SU-DHL-6 (cell line): Measurements from ENCODE around the gene NUDT3.

Source experiments
- H2AFZ ChIP-seq: fragments of 200-600 bp; sonication (generic); 2 replicates; pipeline ENCODE4 v1.6.1; 2014; ENCODE audit warnings: low read depth, mild to moderate bottlenecking, moderate library complexity, mixed read lengths, antibody characterized with exemption, low read length; ENCODE audit not compliant: severe bottlenecking
- H3F3A ChIP-seq: fragments of 200-600 bp; shearing (Covaris generic); 2 replicates; pipeline ENCODE4 v1.6.0; 2016; ENCODE audit warnings: antibody characterized with exemption, mild to moderate bottlenecking; ENCODE audit not compliant: insufficient read depth
- H3K27ac ChIP-seq: fragments of 200-600 bp; sonication (generic); 2 replicates; pipeline ENCODE4 v1.5.1; 2016; ENCODE audit warnings: low read depth, mild to moderate bottlenecking, low read length, moderate library complexity, mixed read lengths
- H3K27me3 ChIP-seq: fragments of 200-600 bp; sonication (generic), shearing (Covaris generic); 2 replicates; pipeline ENCODE4 v1.6.0; 2014; ENCODE audit warnings: mild to moderate bottlenecking, low read length
- H3K36me3 ChIP-seq: fragments of 200-600 bp; sonication (generic); 2 replicates; pipeline ENCODE4 v1.6.1; 2014; ENCODE audit warnings: mild to moderate bottlenecking, low read length, mixed read lengths
- H3K4me2 ChIP-seq: fragments of 300-600, 200-600 bp; shearing (Covaris generic), sonication (generic); 2 replicates; pipeline ENCODE4 v1.6.0; 2014; ENCODE audit warnings: low read length, low read depth, mild to moderate bottlenecking; ENCODE audit not compliant: poor library complexity, severe bottlenecking
- H3K4me3 ChIP-seq: fragments of 200-600 bp; sonication (generic); 2 replicates; pipeline ENCODE4 v1.5.1; 2014; ENCODE audit warnings: antibody characterized with exemption, low read length, mild to moderate bottlenecking, mixed read lengths; ENCODE audit not compliant: insufficient read depth, poor library complexity, severe bottlenecking
- H3K79me2 ChIP-seq: fragments of 200-600 bp; sonication (generic); 2 replicates; pipeline ENCODE4 v1.6.1; 2014; ENCODE audit warnings: mild to moderate bottlenecking, low read length, moderate library complexity; ENCODE audit not compliant: insufficient read depth
- H3K9ac ChIP-seq: fragments of 200-600 bp; sonication (generic); 2 replicates; pipeline ENCODE4 v1.7.0; 2014; ENCODE audit warnings: mild to moderate bottlenecking, low read length
- H3K9me2 ChIP-seq: fragments of 200-600 bp; sonication (generic); replicated peaks from 2 replicates; pipeline ENCODE4 v1.6.1; 2014; ENCODE audit warnings: low read length; ENCODE audit not compliant: insufficient read depth
- H3K9me3 ChIP-seq: fragments of 200-600 bp; sonication (generic); 2 replicates; pipeline ENCODE4 v1.6.1; 2014; ENCODE audit warnings: low read length, mixed read lengths; ENCODE audit not compliant: insufficient read depth
- H4K20me1 ChIP-seq: fragments of 200-600 bp; sonication (generic); 2 replicates; pipeline ENCODE4 v1.6.1; 2014; ENCODE audit warnings: low read depth, mild to moderate bottlenecking, antibody characterized with exemption, low read length, moderate library complexity, mixed read lengths
- CTCF ChIP-seq: fragments of 200-600 bp; sonication (generic); IDR thresholded peaks from one replicate; pipeline ENCODE4 v1.5.1; 2017; ENCODE audit warnings: antibody characterized with exemption, mild to moderate bottlenecking, low read length, moderate library complexity; ENCODE audit not compliant: insufficient read depth, poor library complexity, severe bottlenecking
- EZH2phosphoT487 ChIP-seq: fragments of 200-600 bp; sonication (generic), shearing (Covaris generic); conservative IDR thresholded peaks from 2 replicates; pipeline ENCODE4 v1.6.1; 2018; ENCODE audit warnings: mild to moderate bottlenecking, antibody characterized with exemption, low read length, moderate library complexity, mixed read lengths

The NUDT3 gene

GRCh38 chr6:34317882-34318498 is 74.5 kb downstream of the NUDT3 start:
- no peaks in the 10 kb centered on the region for H3K9me3 ChIP-seq
- H3K27me3 ChIP-seq = no peaks in the 10 kb centered on the region
- H3K9me2 ChIP-seq = no peaks in the 10 kb centered on the region
- H3K4me3 ChIP-seq = no peak overlapping the region
- no peak for TF ChIP-seq EZH2phosphoT487
- TF ChIP-seq CTCF = no peak
- H3K79me2 ChIP-seq = peaks cover 59% of the 10 kb centered on the region
- no peak overlapping the region for H2AFZ ChIP-seq
- peak overlapping the region; percentile 11 for H3K4me2 ChIP-seq
- peaks cover 10% of the 10 kb centered on the region; the same call in 1 of the 2 replicates for H3F3A ChIP-seq
- H3K27ac ChIP-seq = no peak overlapping the region; the same call in 1 of the 2 replicates
- H4K20me1 ChIP-seq = peaks cover 26% of the 10 kb centered on the region; the same call in 1 of the 2 replicates
- no peaks in the 10 kb centered on the region for H3K36me3 ChIP-seq
- no peak overlapping the region for H3K9ac ChIP-seq

GRCh38 chr6:34317172-34317477 is 75.3 kb downstream of the NUDT3 start:
- Histone ChIP-seq H3K79me2 (peaks cover 54% of the 10 kb centered on the region), H3K4me2 (no peak overlapping the region), H4K20me1 (peaks cover 26% of the 10 kb centered on the region; the same call in 1 of the 2 replicates), H3K36me3 (no peaks in the 10 kb centered on the region), H3F3A (peaks cover 10% of the 10 kb centered on the region; the same call in 1 of the 2 replicates), H3K9ac (no peak overlapping the region), H3K27ac (no peak overlapping the region), H2AFZ (no peak overlapping the region), H3K9me2 (no peaks in the 10 kb centered on the region), H3K4me3 (no peak overlapping the region), H3K9me3 (no peaks in the 10 kb centered on the region), H3K27me3 (no peaks in the 10 kb centered on the region)
- no peak for TF ChIP-seq EZH2phosphoT487
- TF ChIP-seq CTCF = no peak

GRCh38 chr6:34316431-34317171 is 75.9 kb downstream of the NUDT3 start:
- Histone ChIP-seq H3K27ac (peak overlapping the region; percentile 49; the same call in 1 of the 2 replicates), H3K27me3 (no peaks in the 10 kb centered on the region), H3K4me3 (no peak overlapping the region), H3K36me3 (no peaks in the 10 kb centered on the region), H3K9ac (no peak overlapping the region), H3F3A (peaks cover 10% of the 10 kb centered on the region; the same call in 1 of the 2 replicates), H4K20me1 (peaks cover 26% of the 10 kb centered on the region; the same call in 1 of the 2 replicates), H3K79me2 (peaks cover 54% of the 10 kb centered on the region), H3K4me2 (peak overlapping the region; percentile 41), H2AFZ (no peak overlapping the region), H3K9me3 (no peaks in the 10 kb centered on the region), H3K9me2 (no peaks in the 10 kb centered on the region)
- TF ChIP-seq CTCF (no peak), EZH2phosphoT487 (no peak)
